ENCODE results near the gene MYO9A.

The MYO9A gene

GRCh38 chr15:71893691-71894090 lies 224.3 kb downstream of the MYO9A start:
- no peak for TF ChIP-seq CTCF (IDR thresholded peaks at IDR 0.05)
- no peak overlapping the region for H3K27ac ChIP-seq

- TF ChIP-seq ZFX (IDR thresholded peaks at IDR 0.05; ENCODE audit: borderline replicate concordance) (no peak), CTCF (IDR thresholded peaks at IDR 0.05) (no peak)
Observed at GRCh38 chr15:71892335-71892734, 225.6 kb downstream of the MYO9A start.

GRCh38 chr15:71891026-71891425 lies 226.9 kb downstream of the MYO9A start:
- no peak overlapping the region for H3K27ac ChIP-seq
- TF ChIP-seq CTCF (IDR thresholded peaks at IDR 0.05), result no peak
- TF ChIP-seq ZFX (IDR thresholded peaks at IDR 0.05; ENCODE audit: borderline replicate concordance), result no peak

More at GRCh38 chr15:71892335-71892734, 225.6 kb downstream of the MYO9A start:
- H3K27ac ChIP-seq, result no peak overlapping the region

GRCh38 chr15:71889947-71890346 lies 228.0 kb downstream of the MYO9A start:
- H3K27ac ChIP-seq, result no peak overlapping the region
- TF ChIP-seq ZFX (IDR thresholded peaks at IDR 0.05; ENCODE audit: borderline replicate concordance) (no peak), CTCF (IDR thresholded peaks at IDR 0.05) (no peak)

GRCh38 chr15:71889385-71889784 lies 228.6 kb downstream of the MYO9A start:
- H3K27ac ChIP-seq, result no peak overlapping the region
- TF ChIP-seq ZFX (IDR thresholded peaks at IDR 0.05; ENCODE audit: borderline replicate concordance) (no peak), CTCF (IDR thresholded peaks at IDR 0.05) (no peak)

GRCh38 chr15:71888797-71889196 lies 229.2 kb downstream of the MYO9A start:
- TF ChIP-seq CTCF (IDR thresholded peaks at IDR 0.05), result no peak
- no peak for TF ChIP-seq ZFX (IDR thresholded peaks at IDR 0.05; ENCODE audit: borderline replicate concordance)
- no peak overlapping the region for H3K27ac ChIP-seq

- TF ChIP-seq CTCF (IDR thresholded peaks at IDR 0.05) (no peak), ZFX (IDR thresholded peaks at IDR 0.05; ENCODE audit: borderline replicate concordance) (no peak)
- H3K27ac ChIP-seq, result no peak overlapping the region
Observed at GRCh38 chr15:71885390-71885789, 232.6 kb downstream of the MYO9A start.

Measured in 22Rv1 (cell line).